Activated CD8-positive, alpha-beta memory T cell treated with anti-CD3 and anti-CD28 coated beads for 36 hours (primary cell): ENCODE data around the gene SNX13. TPM values are rescaled to one million over a fixed set of nuclear protein-coding genes. Genes with fewer than 3 reads are reported as not detected.
"Not testable (repeated sequence)": the region's sequence is repeated elsewhere in the genome, so short reads cannot be mapped to it uniquely, and the experiment has no call there.

Source experiments
- CTCF ChIA-PET: fragments of 350-600 bp; sonication (Branson Sonifier 250); formaldehyde crosslinking; loops from one replicate; lab custom pipeline; 2021; ENCODE audit warnings: antibody characterized with exemption; lab: Charles Lee
- POLR2A ChIA-PET: fragments of 350-600 bp; sonication (Branson Sonifier 250); formaldehyde crosslinking; loops from one replicate; lab custom pipeline; 2021; ENCODE audit warnings: antibody characterized with exemption; lab: Charles Lee
- total RNA-seq, 2 experiments: library from RNA; stranded (reverse); gene quantifications; one replicate each; pipeline ENCODE4 v1.2.3, GENCODE V29; 2021

SNX13 gene
- total RNA-seq, 2 experiments from 2014 or later, result 24.1 to 25.5 TPM

DNA sequence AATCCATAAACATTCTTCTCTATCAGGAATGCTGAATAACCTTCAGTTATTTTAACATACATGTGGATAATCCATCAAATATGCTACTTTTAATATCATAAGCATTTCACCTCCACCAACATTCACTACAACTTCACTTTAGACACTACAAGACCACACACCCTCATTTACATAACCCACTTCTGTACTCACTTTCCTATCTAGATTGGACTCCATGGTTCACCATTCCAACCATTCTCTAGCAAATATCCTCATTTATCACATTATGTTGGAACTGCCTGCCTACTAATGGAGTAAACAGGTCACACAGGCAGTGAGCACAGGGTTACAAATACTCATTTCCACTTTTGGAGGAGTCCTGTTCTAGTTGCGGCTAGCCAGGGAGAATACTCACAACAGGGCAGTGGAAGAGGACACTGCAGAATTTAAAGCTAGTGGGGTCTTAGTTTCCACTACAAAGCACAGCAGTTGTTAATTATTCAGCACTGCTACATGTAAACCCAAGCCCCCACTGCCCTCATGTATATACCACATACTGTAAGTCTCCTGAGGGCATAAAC, 18.4 kb downstream of the SNX13 start:
- ChIA-PET POLR2A (no interaction called here), CTCF (no interaction called here)

DNA sequence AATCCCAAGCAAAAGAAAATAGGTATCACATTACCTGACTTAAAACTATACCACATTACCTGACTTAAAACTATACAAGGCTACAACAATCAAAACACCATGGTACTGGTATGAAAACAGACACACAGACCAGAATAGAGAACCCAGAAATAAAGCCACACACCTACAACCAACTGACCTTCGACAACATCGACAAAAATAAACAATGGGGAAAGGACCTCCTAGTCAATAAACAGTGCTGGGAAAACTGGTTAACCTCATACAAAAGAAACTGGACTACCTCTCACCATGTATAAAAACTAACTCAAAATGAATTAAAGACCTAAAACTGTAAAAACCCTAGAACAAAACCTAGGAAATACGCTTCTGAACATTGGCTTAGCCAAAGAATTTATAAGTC, 22.5 kb downstream of the SNX13 start:
- CTCF ChIA-PET, result no interaction called here
- POLR2A ChIA-PET, result no interaction called here

DNA sequence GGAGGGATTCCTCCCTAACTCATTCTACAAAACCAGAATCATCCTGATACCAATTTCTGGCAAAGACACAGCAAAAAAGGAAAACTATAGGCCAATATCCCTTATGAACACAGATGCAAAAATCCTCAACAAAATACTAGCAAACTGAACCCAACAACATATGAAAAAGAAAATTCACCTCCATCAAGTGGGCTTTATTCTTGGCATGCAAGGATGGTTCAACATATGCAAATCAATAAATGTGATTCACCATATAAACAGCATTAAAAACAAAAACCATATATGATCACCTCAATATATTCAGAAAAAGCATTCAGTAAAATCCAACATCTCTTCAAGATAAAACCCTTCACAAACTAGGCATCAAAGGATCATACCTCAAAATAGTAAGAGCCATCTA, 23.5 kb downstream of the SNX13 start:
- ChIA-PET POLR2A (no interaction called here), CTCF (no interaction called here)

DNA sequence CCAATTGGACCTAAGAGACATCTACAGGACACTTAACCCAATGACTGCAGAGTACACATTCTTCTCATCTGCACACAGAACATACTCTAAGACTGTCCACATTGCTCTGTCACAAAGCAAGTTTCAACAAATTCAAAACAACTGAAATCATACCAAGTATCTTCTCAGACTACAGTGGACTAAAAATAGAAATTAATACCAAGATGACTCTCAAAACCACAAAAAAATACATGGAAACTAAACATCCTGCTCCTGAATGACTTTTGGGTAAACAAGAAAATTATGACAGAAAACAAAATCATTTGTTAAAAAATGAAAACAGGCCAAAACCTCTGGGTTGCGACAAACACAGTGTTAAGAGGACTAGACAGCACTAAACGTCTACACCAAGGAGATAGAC, 24.5 kb downstream of the SNX13 start:
- ChIA-PET CTCF (no interaction called here), POLR2A (no interaction called here)

DNA sequence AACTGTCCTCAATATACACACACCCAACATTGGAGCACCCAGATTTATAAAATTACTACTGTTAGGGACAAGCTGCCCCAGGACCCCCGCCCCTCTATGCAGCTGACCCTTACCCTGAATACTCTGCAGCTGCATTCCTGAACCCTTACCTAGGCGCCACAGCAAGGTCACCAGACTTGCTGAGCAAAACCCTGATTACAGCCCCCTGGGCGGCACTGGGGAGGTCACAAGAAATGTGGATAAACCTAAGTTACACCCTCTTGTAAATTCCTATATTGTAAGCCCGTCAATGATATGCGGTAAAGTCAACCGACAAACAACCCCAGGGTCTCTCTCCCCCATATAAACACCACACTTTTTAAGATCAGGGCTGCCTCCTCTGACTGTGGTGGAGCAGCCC, 25.1 kb downstream of the SNX13 start:
- ChIA-PET CTCF (no interaction called here), POLR2A (no interaction called here)

DNA sequence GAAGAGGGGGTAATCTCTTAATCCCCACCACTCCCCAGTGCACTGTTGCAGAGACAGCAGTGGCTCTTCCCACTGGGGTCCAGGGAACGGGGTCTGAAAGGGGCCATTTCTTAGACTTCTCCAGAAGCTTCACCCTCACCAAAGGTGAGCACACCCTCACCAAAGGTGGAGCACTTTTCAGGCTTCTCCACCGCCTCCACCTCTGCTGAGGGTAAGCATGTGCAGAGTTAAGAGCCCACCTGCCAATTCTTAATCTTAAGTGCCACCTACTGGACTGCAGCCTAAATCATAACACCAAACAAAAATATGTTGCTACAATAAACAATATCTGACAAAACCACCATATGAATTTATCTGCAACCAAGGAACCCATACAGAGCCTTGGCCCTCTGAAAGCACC, 27.0 kb downstream of the SNX13 start:
- CTCF ChIA-PET, result no interaction called here
- POLR2A ChIA-PET, result no interaction called here

DNA sequence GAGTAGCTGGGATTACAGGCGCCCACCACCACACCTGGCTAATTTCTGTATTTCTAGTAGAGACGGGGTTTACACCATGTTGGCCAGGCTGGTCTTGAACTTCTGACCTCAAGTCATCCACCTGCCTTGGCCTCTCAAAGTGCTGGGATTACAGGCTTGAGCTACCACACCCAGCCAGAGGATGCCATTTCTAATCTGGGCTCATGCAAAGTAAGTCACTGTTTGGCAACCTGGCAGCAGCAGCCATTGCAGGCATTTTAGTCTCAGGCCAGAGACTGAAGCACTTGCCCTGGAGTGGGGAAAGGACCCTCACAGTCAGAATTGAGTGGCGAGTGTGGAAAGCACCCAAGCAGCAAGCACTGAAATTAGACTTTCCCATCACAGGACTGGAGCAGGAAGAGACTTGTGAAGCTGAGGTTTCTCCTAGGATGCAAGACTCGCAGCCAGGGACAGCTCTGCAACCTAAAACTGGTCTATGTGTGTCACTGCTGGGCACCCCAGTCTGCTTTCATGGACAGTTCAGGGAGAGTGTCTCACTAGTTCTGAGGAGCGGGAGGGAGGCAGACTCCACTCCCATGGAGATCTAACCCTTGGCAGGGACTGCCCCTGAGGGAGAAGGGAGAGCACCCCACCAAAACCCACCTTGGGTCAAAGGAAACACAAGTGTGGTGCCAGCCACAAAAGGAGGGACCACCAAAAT, 27.6 kb downstream of the SNX13 start:
- ChIA-PET POLR2A (no interaction called here), CTCF (no interaction called here)

DNA sequence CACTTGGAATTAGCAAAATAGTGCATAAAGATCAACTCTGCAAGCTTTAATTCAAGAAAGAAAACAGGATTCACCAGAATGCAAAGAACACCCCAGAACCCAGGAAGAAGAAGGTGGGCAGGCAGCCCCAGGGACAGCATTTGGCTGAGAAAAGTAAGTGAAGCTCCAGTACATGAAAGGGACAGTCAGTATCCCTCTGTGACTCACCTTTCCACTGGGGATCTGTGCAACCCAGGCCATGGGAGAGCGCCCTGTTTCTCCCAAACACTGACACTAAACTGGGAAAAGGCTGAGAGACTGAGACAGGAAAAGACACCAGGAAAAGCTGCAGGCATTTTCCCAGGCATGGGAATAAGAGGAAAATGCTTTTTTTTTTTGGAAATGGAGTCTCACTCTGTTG, 28.2 kb downstream of the SNX13 start:
- ChIA-PET CTCF (no interaction called here), POLR2A (no interaction called here)

DNA sequence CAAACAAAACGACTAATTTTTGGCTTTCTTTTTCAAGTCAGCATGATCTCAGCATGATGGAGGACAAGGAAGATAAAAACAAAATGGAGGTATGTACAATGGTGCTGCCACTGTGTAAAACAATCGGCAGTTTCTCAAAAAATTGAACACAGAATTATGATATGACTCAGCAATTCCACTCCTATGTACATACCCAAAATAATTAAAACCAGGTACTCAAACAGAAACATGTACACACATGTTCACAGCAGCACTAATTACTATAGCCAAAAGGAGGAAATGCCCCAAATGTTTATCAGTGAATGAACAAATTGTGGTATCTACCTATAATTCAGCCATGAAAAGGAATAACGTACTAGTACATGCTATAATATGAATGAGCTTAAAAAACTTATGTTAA, 29.9 kb downstream of the SNX13 start:
- ChIA-PET CTCF (no interaction called here), POLR2A (no interaction called here)

DNA sequence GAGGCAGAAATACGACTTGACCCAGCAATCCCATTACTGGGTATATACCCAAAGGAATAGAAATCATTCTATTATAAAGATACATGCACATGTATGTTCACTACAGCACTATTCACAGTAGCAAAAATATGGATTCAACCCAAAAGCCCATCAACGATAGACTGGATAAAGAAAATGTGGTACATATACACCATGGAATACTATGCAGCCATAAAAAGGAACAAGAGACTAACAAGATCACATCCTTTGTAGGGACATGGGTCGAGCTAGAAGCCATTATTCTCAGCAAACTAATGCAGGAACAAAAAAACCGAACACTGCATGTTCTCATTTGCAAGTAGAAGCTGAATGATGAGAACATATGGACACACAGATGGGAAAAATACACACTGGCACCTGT, 31.0 kb downstream of the SNX13 start:
- POLR2A ChIA-PET, CTCF ChIA-PET: not testable (repeated sequence)

DNA sequence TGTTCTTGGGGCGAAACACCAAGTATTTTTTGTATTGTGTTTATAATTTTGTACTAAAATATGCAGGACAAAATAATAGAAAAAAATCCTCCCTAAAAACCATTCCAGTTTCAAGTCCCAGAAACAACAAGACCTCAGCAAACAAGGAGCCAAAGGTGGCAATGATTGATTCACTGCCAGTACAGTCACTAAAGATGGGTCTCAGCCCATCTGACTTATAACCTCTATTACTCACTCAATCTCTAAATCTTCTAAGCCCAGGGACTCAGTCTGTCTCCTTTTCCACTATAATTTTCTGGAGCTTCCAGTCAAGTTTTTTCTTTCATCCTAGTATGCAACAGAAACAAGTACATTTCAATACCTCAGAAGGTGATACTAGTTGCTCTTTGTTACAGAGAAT, 33.3 kb downstream of the SNX13 start:
- ChIA-PET CTCF (no interaction called here), POLR2A (no interaction called here)

DNA sequence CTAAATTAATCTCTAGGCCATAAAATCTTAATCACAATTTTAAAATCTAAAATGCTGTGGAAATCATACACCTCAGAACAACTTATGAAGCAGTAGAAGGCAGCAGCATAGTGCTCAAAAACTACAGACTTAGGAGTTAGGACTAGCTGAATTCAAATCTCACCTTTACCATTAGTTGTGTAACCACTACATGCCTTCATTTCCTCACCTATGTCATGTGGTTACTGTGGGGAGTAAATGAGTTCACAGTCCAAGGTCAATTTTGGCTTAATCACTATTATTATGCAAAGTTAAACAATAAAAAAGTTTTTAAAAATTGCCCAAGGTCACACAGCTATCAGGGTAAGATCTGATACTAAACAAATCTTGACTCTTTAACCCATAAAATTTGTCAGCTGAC, 37.0 kb downstream of the SNX13 start:
- POLR2A ChIA-PET, result no interaction called here

DNA sequence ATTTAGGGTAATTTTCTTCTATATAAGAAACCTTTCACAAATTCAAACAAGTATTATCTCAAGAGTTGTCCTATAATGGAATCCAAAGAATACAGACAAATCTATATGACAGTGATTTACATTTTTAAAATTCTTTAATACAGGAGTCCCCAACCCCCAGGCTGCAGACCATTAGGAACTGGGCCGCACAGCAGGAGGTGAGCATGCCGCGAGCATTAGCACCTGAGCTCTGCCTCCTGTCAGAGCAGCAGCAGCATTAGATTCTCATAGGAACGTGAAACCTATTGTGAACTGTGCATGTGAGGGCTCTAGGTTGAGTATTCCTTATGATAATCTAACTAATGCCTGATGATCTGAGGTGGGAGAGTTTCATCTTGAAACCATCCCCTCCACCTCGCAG, 37.7 kb downstream of the SNX13 start:
- POLR2A ChIA-PET, result no interaction called here
- CTCF ChIA-PET, result no interaction called here

More for the DNA sequence above, 37.0 kb downstream of the SNX13 start:
- CTCF ChIA-PET, result no interaction called here

DNA sequence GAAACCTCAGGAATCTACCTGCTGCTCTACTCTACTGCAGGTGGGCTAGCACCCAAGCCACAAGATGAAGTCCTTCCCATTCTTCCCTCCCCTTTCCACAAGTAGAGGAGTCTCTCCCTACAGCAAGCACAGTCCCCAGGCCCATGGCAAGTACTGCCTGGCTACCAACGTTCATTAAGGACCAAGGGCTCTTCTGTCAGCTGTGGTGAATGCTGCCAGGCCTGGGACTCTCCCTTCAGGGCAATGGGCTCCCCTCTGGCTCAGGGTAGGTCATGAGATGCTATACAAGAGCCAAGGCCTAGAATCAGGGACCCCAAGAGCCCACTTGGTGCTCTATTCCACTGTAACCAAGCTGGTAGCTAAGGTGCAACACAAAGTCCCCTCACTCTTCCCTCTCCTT, 39.8 kb downstream of the SNX13 start:
- ChIA-PET POLR2A (no interaction called here), CTCF (no interaction called here)

DNA sequence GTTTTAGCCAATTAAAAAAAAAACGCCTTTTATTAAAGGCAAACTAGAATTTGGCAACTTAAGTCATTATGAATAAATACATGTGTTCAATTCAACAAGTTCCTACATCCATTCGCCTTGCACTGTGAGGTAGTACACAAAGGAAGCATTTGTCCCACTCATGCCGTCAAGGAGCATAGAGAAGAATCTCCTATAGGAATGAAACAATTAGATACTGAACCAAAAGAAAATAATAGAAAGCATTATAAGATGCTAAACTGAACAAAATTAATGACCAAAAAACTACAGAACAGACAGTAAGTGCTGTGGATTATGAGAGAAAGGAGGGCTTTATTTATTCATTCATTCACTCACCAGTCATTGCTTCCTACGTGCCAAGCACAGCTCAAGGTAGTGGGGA, 42.2 kb downstream of the SNX13 start:
- POLR2A ChIA-PET, result no interaction called here
- CTCF ChIA-PET, result no interaction called here

DNA sequence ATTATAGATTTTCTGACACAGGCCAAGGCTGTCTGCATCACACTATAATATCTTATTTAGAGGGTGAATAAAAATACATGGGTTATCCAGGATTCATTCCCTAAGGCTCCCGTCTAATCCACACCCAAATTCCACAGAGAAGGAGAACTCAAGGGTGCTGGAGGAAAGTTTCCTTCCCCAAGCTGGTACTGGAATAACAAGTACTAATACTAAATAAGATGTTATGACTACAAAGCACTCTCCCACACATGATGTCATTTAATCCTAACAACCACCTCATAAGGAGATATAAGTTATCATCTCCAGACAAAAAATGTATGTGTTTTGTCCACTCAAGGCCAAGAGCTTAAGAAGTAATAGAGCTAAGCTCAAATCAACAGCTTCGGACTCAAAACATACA, 53.0 kb downstream of the SNX13 start:
- ChIA-PET CTCF (no interaction called here), POLR2A (no interaction called here)

DNA sequence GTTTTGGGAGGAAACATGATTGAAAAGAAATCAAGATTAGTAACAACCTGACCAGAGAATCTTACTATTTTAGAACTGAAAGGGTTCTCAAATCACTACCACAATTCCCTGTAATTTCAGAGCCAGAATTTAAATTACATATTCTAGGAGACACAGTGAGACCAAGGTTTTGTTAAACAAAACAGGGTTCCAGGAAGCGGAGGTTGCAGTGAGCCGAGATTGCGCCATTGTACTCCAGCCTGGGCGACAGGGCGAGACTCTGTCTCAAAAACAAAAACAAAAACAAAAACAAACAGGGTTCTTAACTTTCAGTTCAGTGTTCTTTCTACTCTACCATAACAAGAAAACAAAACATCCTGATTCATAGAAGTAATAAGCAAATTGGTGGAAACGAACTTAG, 57.6 kb downstream of the SNX13 start:
- POLR2A ChIA-PET, result no interaction called here
- CTCF ChIA-PET, result no interaction called here

DNA sequence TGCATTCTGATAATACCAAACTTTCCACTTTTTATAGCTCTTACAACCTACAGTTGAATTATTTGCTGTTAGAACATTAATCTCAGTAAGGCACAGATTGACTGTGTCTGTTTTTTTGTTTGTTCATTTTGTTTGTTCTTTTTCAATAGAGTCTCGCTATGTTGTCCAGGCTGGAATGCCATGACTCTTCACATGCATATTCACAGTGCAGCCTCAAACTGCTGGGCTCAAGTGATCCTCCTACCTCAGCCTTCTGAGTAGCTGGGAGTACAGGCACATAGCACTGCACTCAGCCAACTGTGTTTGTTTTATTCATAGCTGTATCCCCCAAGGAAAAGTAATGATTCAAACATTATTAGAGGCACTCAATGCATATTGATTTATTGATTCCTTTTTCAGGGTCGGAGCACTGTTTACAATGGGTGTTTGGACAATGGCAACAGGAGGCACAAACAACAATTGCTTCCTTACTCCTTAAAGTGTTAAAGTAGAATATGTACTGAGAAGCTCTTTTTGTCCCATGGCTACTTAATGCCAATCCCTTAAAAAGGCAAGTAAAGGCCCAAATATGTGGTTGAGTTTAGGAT, 61.1 kb downstream of the SNX13 start:
- ChIA-PET CTCF (no interaction called here), POLR2A (no interaction called here)

DNA sequence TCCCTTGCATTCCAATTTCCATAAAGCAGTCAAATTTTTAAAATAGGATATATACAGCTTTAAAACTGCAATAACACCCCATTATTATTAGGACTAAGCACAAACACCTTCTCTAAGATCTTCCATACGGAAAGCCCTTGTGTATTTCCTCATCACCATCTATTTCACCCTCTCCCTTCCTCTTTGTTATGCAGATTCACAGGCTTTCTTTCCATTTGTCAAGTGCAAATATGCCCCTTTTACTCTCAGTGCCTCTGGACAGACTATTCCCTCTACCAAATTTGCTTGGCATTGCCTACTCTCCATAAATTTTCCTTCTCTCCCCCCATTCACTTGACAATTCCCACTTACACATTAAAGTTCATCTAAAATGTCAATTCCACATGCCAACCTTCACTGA, 61.7 kb downstream of the SNX13 start:
- ChIA-PET CTCF (no interaction called here), POLR2A (no interaction called here)

DNA sequence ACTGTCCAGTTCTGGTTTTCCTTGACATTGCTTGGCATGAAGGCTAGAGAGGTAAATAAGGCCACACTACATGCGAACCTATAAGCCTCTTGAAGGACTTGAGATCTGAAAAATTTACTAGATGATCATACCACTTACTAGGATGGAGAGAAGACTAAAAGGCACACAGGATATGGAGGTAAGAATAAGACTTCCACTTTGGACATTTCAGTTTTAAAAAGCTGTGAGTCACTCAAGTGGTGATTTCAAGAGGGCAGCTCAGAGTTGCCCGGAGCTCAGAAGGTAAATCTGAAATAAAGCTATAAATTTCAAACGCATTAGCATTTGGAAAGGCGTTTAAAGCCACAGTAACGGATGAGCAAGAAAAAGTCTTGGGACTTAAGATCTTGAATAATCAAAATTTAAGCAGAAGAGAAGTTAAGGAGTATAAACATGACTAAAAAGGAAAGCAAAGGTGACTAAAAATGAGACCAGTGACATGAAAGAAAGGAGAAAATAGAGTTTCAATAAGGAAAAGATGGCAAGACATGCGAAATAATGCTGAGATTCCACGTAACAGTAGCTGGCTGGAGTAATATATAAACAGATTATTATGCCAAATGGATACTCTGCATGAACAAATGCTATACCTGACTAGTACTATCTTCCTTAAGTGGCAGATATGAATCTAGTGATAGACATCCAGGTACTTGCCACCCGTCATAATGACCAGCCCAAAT, 68.3 kb downstream of the SNX13 start:
- POLR2A ChIA-PET, result no interaction called here
- CTCF ChIA-PET, result interaction anchor here (0.9 kb wide), 1 partner anchor 17 kb away, joined by 3 read pairs; no protein-coding TSS in a partner anchor

DNA sequence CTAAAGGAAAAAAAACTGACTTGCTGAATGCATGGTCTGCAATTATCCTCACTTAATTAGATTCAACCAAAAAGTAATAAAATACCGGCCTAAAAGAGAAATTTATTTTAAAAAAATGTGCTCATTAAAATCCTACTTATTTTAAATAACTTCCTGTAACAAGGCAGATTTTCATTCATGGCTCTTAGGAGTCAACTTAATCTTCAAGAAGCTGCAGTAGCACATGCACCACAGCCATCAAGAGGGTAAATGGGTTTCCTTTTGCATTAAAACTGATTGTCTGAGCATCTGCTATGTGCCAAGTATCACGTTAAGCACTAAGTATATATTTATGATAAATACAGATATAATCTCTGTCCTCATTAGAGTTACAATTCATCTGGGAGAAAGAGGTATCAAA, 69.9 kb downstream of the SNX13 start:
- POLR2A ChIA-PET, result no interaction called here
- CTCF ChIA-PET, result no interaction called here
